ENCODE results near the gene MIA. TPM values are rescaled to one million over a fixed set of nuclear protein-coding genes. Genes with fewer than 3 reads are reported as not detected.
"Not testable (repeated sequence)": the region's sequence is repeated elsewhere in the genome, so short reads cannot be mapped to it uniquely, and the experiment has no call there.

MIA gene
- total RNA-seq, 1 donor from 2014 or later: not detected

DNA sequence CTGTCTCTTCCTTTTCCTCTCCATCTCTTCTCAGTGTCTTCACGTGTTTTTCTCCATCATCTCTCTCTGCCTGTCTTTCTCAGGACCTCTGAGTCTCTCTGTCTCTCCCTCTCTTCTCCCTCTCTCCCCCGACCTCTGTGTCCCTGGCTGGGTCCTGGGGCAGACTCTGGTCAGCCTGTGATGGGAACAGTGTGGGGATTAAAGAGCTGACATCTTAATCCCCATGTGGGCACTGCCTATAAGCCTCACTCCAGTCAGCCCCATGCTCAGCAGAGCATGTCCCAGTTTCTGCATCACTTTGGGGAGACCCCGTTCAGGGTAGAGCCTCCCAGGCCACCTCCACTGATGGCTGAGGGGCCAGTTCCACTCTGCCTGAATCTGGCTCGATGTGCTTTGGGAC is 39.9 kb downstream of the MIA start:
- DNase-seq (ENCODE audit: low read depth): no peak
- H3K4me3 ChIP-seq (ENCODE audit: low read depth, low read length): no peak overlapping the region
- TF ChIP-seq, protein P1, sequence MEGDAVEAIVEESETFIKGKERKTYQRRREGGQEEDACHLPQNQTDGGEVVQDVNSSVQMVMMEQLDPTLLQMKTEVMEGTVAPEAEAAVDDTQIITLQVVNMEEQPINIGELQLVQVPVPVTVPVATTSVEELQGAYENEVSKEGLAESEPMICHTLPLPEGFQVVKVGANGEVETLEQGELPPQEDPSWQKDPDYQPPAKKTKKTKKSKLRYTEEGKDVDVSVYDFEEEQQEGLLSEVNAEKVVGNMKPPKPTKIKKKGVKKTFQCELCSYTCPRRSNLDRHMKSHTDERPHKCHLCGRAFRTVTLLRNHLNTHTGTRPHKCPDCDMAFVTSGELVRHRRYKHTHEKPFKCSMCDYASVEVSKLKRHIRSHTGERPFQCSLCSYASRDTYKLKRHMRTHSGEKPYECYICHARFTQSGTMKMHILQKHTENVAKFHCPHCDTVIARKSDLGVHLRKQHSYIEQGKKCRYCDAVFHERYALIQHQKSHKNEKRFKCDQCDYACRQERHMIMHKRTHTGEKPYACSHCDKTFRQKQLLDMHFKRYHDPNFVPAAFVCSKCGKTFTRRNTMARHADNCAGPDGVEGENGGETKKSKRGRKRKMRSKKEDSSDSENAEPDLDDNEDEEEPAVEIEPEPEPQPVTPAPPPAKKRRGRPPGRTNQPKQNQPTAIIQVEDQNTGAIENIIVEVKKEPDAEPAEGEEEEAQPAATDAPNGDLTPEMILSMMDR (conservative IDR thresholded peaks at IDR 0.05; ENCODE audit: low read depth, low read length): no peak

GRCh38 chr19:40818480-40819399 is 43.4 kb downstream of the MIA start:
- TF ChIP-seq, protein P1 (conservative IDR thresholded peaks at IDR 0.05; ENCODE audit: low read depth, low read length): peak; percentile 24
- H3K4me3 ChIP-seq (ENCODE audit: low read depth, low read length): peak overlapping the region; percentile 12
- not testable (repeated sequence) for DNase-seq (ENCODE audit: low read depth)

GRCh38 chr19:40819479-40820234 is 44.3 kb downstream of the MIA start:
- not testable (repeated sequence) for H3K4me3 ChIP-seq (ENCODE audit: low read depth, low read length); DNase-seq (ENCODE audit: low read depth)
- TF ChIP-seq, protein P1 (conservative IDR thresholded peaks at IDR 0.05; ENCODE audit: low read depth, low read length): peak; percentile 70

- TF ChIP-seq, protein P1 (conservative IDR thresholded peaks at IDR 0.05; ENCODE audit: low read depth, low read length): no peak
- no peak overlapping the region for H3K4me3 ChIP-seq (ENCODE audit: low read depth, low read length)
- no peak for DNase-seq (ENCODE audit: low read depth)
Measured at GRCh38 chr19:40822161-40822560, 46.8 kb downstream of the MIA start.

DNA sequence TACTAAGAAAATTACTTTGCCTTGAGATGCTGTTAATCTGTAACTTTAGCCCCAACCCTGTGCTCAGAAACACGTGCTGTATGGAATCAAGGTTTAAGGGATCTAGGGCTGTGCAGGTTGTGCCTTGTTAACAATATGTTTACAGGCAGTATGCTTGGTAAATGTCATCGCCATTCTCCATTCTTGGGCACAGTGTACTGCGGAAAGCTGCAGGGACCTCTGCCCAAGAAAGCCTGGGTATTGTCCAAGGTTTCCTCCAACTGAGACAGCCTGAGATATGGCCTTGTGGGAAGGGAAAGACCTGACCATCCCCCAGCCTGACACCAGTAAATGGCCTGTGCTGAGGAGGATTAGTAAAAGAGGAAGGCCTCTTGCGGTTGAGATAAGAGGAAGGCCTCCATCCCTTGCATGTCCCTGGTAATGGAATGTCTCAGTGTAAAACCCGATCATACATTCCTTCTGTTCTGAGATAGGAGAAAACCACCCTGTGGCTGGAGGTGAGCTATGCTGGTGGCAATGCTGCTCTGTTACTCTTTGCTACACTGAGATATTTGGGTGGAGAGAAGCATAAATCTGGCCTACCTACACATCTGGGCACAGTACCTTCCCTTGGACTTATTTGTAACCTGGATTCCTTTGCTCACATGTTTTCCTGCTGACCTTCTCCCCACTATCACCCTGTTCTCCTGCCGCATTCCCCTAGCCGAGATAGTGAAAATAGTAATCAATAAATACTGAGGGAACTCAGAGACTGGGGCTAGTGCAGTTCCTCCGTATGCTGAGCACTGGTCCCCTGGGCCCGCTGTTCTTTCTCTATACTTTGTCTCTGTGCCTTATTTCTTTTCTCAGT is 47.6 kb downstream of the MIA start:
- H3K4me3 ChIP-seq (ENCODE audit: low read depth, low read length); DNase-seq (ENCODE audit: low read depth): not testable (repeated sequence)

DNA sequence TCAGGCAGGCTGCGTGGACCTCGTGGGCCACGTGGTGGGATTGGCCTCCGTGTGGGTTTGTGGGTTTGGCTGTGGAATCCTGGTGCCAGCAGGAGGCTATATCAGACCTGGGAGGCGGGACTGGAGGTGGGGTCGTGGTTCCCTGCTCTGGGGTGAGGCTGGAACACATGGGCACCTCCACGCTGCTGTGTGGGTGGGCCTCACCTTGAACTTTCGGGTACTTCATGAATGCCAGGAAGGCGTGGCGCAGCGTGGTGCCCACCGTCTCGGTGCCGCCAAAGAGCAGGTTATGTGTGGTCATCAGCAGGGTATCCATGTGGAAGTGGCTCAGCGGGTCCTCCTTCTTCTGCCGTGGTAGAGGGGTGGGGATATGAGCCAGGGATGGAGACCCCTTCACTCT is 49.6 kb downstream of the MIA start:
- DNase-seq (ENCODE audit: low read depth); H3K4me3 ChIP-seq (ENCODE audit: low read depth, low read length): not testable (repeated sequence)

DNA sequence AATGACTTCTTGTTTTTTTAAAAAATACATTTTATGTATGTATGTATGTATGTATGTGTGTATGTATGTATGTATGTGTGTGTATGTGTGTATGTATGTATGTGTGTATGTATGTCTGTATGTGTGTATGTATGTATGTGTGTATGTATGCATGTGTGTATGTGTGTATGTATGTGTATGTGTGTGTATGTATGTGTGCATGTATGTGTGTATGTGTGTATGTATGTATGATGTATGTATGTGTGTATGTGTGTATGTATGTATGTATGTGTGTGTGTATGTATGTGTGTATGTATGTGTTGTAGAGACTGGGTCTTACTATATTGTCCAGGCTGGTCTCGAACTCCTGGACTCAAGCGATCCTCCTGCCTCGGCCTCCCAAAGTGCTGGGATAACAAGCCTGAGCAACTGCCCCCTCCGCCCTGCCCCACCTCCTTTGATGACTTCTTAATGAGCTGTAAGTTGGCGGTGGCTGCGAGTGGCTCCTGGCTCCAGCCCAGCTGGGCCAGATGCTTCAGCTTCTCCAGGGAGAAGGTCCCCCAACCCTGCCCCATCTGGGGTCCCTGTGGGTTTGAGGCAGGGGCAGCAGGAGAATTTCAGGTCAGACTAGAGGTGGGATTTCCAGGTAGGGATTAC is 50.3 kb downstream of the MIA start:
- H3K4me3 ChIP-seq (ENCODE audit: low read depth, low read length); DNase-seq (ENCODE audit: low read depth): not testable (repeated sequence)

DNA sequence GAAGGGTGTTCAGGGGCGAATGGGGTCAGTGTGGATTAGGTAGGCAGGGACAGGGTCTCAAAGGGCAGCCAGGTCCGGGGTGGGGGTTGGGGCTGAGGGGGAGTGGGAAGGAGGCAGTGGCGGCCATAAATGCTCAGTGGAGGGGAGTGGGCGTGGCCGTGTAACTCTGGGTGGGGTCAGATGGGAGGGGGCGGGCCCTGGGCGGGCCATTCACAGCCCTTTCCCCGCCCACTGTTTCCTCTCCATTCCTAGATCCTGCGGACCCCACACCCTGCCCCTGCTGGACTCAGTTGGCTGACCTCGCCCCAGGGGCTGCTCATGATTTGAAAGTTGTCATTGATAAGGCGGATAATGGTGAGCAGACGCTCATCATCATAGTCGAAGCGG is 51.0 kb downstream of the MIA start:
- DNase-seq (ENCODE audit: low read depth); H3K4me3 ChIP-seq (ENCODE audit: low read depth, low read length): not testable (repeated sequence)

DNA sequence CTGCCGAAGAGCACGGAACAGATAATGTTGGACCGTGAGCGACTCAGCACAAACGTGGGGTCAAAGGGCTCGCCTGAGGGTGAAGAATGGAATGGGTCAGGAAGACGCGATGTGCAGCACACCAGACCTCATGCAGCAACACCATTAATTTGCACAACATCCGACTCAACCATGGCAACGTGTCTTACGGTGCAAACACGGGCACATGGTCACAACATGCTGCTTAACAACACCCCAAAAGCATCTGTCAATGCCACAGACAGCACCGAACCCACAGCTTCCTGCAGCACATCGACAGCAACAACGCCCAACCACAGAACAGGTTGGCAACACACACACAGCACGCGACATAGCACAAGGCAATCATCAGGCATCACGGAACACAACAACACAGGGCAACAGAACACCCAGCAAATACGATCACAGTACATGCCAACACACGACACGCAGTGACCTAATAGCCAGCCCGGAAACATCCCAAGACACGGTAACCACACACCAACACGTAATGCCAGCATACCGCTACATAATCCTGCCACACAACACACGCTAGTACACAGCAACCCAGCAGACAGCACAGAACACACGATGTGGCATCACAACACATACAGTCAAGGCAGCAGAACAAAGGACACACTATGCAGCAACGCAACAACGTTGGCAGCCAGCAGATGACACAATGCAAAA is 51.5 kb downstream of the MIA start:
- DNase-seq (ENCODE audit: low read depth): not testable (repeated sequence)

More for the DNA sequence above, 51.5 kb downstream of the MIA start:
- H3K4me3 ChIP-seq (ENCODE audit: low read depth, low read length): not testable (repeated sequence)

Measured in epithelial cell of proximal tubule (primary cell).